ENCODE results near the gene TRPM3. TPM values are rescaled to one million over a fixed set of nuclear protein-coding genes. Genes with fewer than 3 reads are reported as not detected.

TRPM3 gene
- total RNA-seq, 3 donors from 2014 or later (not counting 1 experiment from before 2014, with no cell fraction given), result not detected

DNA sequence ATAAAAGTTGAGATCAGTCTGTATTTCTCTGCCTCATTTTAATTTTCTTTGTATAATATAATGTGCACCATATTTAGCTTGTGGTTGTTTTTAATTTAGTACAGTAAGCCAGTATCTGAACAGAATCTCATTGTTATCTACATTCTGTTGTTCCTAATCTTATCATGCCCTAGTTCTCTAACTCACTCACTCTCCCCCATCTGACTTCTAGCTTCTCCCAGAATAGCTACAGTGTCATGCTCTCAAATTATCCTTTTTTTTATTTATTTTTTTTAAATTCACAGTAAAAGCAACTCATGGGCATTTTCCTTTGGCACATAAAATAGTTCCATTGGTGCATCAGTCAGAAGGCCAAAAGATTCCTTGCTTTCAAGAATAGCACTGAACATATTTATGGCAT, 156.6 kb downstream of the TRPM3 start:
- Mint-ChIP-seq H3K4me1 (no peaks in the 10 kb centered on the region), H3K9me3 (no peaks in the 10 kb centered on the region), H3K36me3 (no peaks in the 10 kb centered on the region), H3K4me3 (no peak overlapping the region), H3K27ac (no peak overlapping the region), H3K27me3 (ENCODE audit: low read depth in 2 of 2) (no peaks in the 10 kb centered on the region)
- intact Hi-C loops (cut with micrococcal nuclease), result no loop called here
- TF ChIP-seq, protein P1, sequence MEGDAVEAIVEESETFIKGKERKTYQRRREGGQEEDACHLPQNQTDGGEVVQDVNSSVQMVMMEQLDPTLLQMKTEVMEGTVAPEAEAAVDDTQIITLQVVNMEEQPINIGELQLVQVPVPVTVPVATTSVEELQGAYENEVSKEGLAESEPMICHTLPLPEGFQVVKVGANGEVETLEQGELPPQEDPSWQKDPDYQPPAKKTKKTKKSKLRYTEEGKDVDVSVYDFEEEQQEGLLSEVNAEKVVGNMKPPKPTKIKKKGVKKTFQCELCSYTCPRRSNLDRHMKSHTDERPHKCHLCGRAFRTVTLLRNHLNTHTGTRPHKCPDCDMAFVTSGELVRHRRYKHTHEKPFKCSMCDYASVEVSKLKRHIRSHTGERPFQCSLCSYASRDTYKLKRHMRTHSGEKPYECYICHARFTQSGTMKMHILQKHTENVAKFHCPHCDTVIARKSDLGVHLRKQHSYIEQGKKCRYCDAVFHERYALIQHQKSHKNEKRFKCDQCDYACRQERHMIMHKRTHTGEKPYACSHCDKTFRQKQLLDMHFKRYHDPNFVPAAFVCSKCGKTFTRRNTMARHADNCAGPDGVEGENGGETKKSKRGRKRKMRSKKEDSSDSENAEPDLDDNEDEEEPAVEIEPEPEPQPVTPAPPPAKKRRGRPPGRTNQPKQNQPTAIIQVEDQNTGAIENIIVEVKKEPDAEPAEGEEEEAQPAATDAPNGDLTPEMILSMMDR (IDR thresholded peaks at IDR 0.05), result no peak
- no peaks in the 10 kb centered on the region for H3K27me3 ChIP-seq (ENCODE audit: control insufficient read depth, insufficient read depth, low read length)
- no peak overlapping the region for H3K4me3 ChIP-seq (ENCODE audit: low read length)
- H3K9me3 ChIP-seq (ENCODE audit: control insufficient read depth, insufficient read depth, low read length), result no peaks in the 10 kb centered on the region
- H3K4me1 ChIP-seq (ENCODE audit: control insufficient read depth, insufficient read depth, low read length), result no peaks in the 10 kb centered on the region
- ATAC-seq (no peak), DNase-seq (no peak)
- H3K36me3 ChIP-seq (ENCODE audit: control insufficient read depth, insufficient read depth, low read length), result no peaks in the 10 kb centered on the region
- H3K27ac ChIP-seq (ENCODE audit: low read length), result no peak overlapping the region

DNA sequence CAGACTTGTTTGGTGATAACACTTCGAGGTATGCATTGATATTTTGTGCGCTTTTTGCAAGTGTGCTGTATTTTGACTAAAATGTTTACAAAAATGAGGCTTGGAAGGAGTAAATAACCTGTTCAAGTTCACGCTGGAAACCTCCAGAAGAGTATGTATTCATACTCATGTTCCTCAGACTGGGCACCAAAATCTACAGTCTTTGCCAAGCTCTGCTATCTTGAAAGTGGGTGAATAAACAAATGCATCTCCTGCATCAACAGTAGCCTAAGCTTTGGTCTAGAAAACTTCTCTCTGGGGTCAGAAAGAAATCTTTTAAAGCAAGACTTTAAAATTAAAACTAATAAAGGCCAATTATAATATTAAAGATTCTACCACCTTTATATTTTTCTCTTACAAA, 157.9 kb downstream of the TRPM3 start:
- TF ChIP-seq, protein P1 (IDR thresholded peaks at IDR 0.05), result no peak
- no peak overlapping the region for H3K27ac Mint-ChIP-seq
- Histone ChIP-seq H3K4me3 (ENCODE audit: low read length) (no peak overlapping the region), H3K27ac (ENCODE audit: low read length) (no peak overlapping the region), H3K4me1 (ENCODE audit: control insufficient read depth, insufficient read depth, low read length) (no peaks in the 10 kb centered on the region), H3K9me3 (ENCODE audit: control insufficient read depth, insufficient read depth, low read length) (no peaks in the 10 kb centered on the region), H3K27me3 (ENCODE audit: control insufficient read depth, insufficient read depth, low read length) (no peaks in the 10 kb centered on the region), H3K36me3 (ENCODE audit: control insufficient read depth, insufficient read depth, low read length) (no peaks in the 10 kb centered on the region)
- H3K4me1 Mint-ChIP-seq, result no peaks in the 10 kb centered on the region
- WGBS (ENCODE audit: insufficient coverage), result 80% methylated on average over 3 of the region's 3 CpGs
- intact Hi-C loops (cut with micrococcal nuclease), result no loop called here
- no peaks in the 10 kb centered on the region for H3K36me3 Mint-ChIP-seq
- DNase-seq (no peak), ATAC-seq (no peak)
- H3K27me3 Mint-ChIP-seq (ENCODE audit: low read depth in 2 of 2), result no peaks in the 10 kb centered on the region
- no peaks in the 10 kb centered on the region for H3K9me3 Mint-ChIP-seq
- no peak overlapping the region for H3K4me3 Mint-ChIP-seq

DNA sequence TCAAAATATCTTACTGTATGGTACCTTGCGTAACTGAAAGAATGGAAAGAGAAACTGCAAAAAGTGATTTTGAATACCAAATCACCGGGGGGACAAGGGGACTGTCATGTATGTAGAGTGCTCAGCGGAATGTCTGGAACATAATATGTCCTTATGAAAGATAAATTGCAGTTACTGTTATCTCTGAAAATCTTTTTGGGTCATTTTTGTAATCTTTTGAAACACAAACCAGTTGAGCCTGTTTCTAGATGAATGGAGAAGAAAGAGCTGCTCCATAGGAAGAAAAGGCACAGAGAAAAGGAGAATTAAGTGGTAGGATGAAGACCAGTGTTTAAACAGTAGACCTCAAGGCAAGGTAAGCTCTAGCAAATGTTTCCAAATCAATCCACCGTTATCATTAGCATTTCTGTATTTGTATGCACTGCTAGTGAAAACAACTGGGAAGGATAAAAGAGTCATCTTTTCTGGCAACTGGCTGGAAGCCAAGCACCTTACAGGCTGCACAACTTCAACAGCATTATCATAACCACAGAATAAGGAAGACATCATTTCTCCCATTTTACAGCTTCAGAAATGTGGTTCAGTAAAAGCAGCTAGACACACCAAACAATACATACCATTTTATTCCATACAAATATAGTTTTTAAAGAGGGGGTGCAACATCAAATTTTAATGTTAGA, 158.5 kb downstream of the TRPM3 start:
- Histone ChIP-seq H3K27me3 (ENCODE audit: control insufficient read depth, insufficient read depth, low read length) (no peaks in the 10 kb centered on the region), H3K4me1 (ENCODE audit: control insufficient read depth, insufficient read depth, low read length) (no peaks in the 10 kb centered on the region), H3K9me3 (ENCODE audit: control insufficient read depth, insufficient read depth, low read length) (no peaks in the 10 kb centered on the region), H3K27ac (ENCODE audit: low read length) (no peak overlapping the region), H3K36me3 (ENCODE audit: control insufficient read depth, insufficient read depth, low read length) (no peaks in the 10 kb centered on the region), H3K4me3 (ENCODE audit: low read length) (no peak overlapping the region)
- Mint-ChIP-seq H3K27ac (no peak overlapping the region), H3K9me3 (no peaks in the 10 kb centered on the region), H3K4me3 (no peak overlapping the region), H3K27me3 (ENCODE audit: low read depth in 2 of 2) (no peaks in the 10 kb centered on the region), H3K36me3 (no peaks in the 10 kb centered on the region), H3K4me1 (no peaks in the 10 kb centered on the region)
- no peak for ATAC-seq
- TF ChIP-seq, protein P1 (IDR thresholded peaks at IDR 0.05), result no peak
- no peak for DNase-seq
- 89% methylated on average over 4 of the region's 4 CpGs for WGBS (ENCODE audit: insufficient coverage)
- intact Hi-C loops (cut with micrococcal nuclease), result no loop called here

- Histone ChIP-seq H3K27me3 (ENCODE audit: control insufficient read depth, insufficient read depth, low read length) (no peaks in the 10 kb centered on the region), H3K36me3 (ENCODE audit: control insufficient read depth, insufficient read depth, low read length) (no peaks in the 10 kb centered on the region), H3K27ac (ENCODE audit: low read length) (no peak overlapping the region), H3K9me3 (ENCODE audit: control insufficient read depth, insufficient read depth, low read length) (no peaks in the 10 kb centered on the region), H3K4me3 (ENCODE audit: low read length) (no peak overlapping the region), H3K4me1 (ENCODE audit: control insufficient read depth, insufficient read depth, low read length) (no peaks in the 10 kb centered on the region)
- no peaks in the 10 kb centered on the region for H3K27me3 Mint-ChIP-seq (ENCODE audit: low read depth in 2 of 2)
- WGBS (ENCODE audit: insufficient coverage), result 100% methylated on average over 1 of the region's 2 CpGs
- intact Hi-C loops (cut with micrococcal nuclease), result no loop called here
- DNase-seq (no peak), ATAC-seq (no peak)
- H3K9me3 Mint-ChIP-seq, result no peaks in the 10 kb centered on the region
- H3K4me3 Mint-ChIP-seq, result no peak overlapping the region
- TF ChIP-seq, protein P1 (IDR thresholded peaks at IDR 0.05), result no peak
- no peak overlapping the region for H3K27ac Mint-ChIP-seq
- H3K4me1 Mint-ChIP-seq, result no peaks in the 10 kb centered on the region
- no peaks in the 10 kb centered on the region for H3K36me3 Mint-ChIP-seq
These were observed 162.1 kb downstream of the TRPM3 start for GRCh38 chr9:70959366-70959765.
